ENCODE data around the gene VWA2. TPM values are rescaled to one million over a fixed set of nuclear protein-coding genes. Genes with fewer than 3 reads are reported as not detected.

The VWA2 gene
- total RNA-seq, 2 donors from 2014 or later = 1.7 to 2.0 TPM

- H3K36me3 ChIP-seq (ENCODE audit: control insufficient read depth, insufficient read depth, low read length) = no peaks in the 10 kb centered on the region
- Mint-ChIP-seq H3K4me3 (no peak overlapping the region), H3K27ac (no peak overlapping the region), H3K36me3 (ENCODE audit: low read depth) (no peaks in the 10 kb centered on the region), H3K27me3 (ENCODE audit: insufficient read depth) (no peaks in the 10 kb centered on the region), H3K9me3 (no peaks in the 10 kb centered on the region), H3K4me1 (no peaks in the 10 kb centered on the region)
- H3K9me3 ChIP-seq (ENCODE audit: control insufficient read depth, low read length) = no peaks in the 10 kb centered on the region
- no peak for DNase-seq
- no peak overlapping the region for H3K27ac ChIP-seq (ENCODE audit: low read depth, low read length)
- TF ChIP-seq CTCF (conservative IDR thresholded peaks at IDR 0.05) = no peak
- H3K27me3 ChIP-seq (ENCODE audit: control insufficient read depth, insufficient read depth, low read length, poor library complexity, severe bottlenecking) = no peaks in the 10 kb centered on the region
- no peak overlapping the region for H3K4me3 ChIP-seq (ENCODE audit: low read length)
- no peaks in the 10 kb centered on the region for H3K4me1 ChIP-seq (ENCODE audit: control insufficient read depth, insufficient read depth, low read length)
- 91 to 94% methylated on average over 7 to 9 of the region's 9 CpGs for WGBS, 2 experiments (ENCODE audit: insufficient coverage in 1 of 2, insufficient read length in 1 of 2)
- H3K9ac ChIP-seq (ENCODE audit: extremely low read depth, low read length, poor library complexity, severe bottlenecking) = no peak overlapping the region
Measured at GRCh38 chr10:114313139-114313538, 74.1 kb downstream of the VWA2 start.

DNA sequence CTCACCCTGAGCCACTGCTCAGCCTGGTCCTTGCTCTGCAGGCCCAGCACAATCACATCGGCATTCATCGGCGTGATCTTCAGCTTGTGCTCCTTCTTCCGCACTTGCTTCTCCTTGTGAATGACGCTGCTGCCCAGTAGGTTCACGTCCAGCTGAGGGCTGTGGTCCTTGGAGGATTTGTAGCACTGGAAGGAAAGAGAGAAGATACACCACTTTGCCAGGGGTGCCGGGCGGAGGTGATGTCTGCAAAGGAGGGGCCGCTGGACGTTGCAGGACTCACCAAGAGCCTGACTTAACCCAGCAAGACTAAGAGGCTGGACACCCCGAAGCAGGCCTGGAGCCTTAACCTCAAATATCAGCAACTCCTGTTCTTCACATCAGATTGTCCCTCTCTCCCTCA, 74.8 kb downstream of the VWA2 start:
- Histone ChIP-seq H3K4me1 (ENCODE audit: control insufficient read depth, insufficient read depth, low read length) (no peaks in the 10 kb centered on the region), H3K27me3 (ENCODE audit: control insufficient read depth, insufficient read depth, low read length, poor library complexity, severe bottlenecking) (no peaks in the 10 kb centered on the region), H3K27ac (ENCODE audit: low read depth, low read length) (no peak overlapping the region), H3K9me3 (ENCODE audit: control insufficient read depth, low read length) (no peaks in the 10 kb centered on the region), H3K4me3 (ENCODE audit: low read length) (no peak overlapping the region), H3K9ac (ENCODE audit: extremely low read depth, low read length, poor library complexity, severe bottlenecking) (no peak overlapping the region), H3K36me3 (ENCODE audit: control insufficient read depth, insufficient read depth, low read length) (no peaks in the 10 kb centered on the region)
- H3K27ac Mint-ChIP-seq = no peak overlapping the region
- no peaks in the 10 kb centered on the region for H3K4me1 Mint-ChIP-seq
- H3K27me3 Mint-ChIP-seq (ENCODE audit: insufficient read depth) = no peaks in the 10 kb centered on the region
- DNase-seq = no peak
- no peak for TF ChIP-seq CTCF (conservative IDR thresholded peaks at IDR 0.05)
- no peaks in the 10 kb centered on the region for H3K9me3 Mint-ChIP-seq
- 88% methylated on average over 7 to 11 of the region's 11 CpGs for WGBS, 2 experiments (ENCODE audit: insufficient coverage in 1 of 2, insufficient read length in 1 of 2)
- no peaks in the 10 kb centered on the region for H3K36me3 Mint-ChIP-seq (ENCODE audit: low read depth)
- no peak overlapping the region for H3K4me3 Mint-ChIP-seq

DNA sequence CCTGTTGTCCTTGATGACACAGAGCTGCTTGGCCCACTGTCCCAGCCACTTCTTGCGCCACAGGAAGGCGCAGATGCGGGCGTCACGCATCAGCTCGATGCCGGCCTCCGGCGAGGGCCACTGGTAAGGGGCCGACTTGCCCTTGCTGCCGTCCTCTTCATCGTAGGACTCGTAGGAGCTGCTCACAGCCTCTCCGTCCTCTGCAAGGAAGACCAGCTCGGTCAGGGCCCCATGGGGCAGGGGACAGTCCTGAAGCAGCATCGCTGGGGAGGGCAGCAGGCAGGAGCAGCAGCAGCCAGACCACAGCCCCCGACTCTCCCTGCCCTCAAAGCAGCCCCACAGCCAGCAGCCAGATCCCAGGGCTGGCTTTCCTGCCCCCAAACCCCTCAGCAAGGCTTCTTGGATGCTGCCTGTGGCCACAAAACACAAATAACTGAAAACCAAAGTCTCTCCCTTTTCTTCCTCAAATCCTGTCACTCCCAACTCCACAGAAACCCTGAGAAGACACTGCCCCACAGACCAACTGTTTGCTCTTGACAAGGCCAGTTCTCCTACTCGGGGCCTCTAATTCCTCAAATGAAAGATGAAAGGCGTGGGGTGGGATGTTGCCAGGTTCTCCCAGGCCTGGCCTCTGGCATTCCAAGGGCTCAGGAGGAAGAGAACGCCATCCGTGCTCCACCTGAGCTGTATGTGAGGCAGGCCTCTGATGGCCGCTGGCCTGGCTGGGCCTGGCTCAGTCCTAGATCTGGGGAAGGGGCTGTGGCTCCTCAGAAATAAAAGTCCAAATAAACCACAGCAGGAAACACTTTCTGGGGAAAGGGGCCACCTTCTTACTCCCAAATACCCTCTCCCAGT, 76.7 kb downstream of the VWA2 start:
- no peak for TF ChIP-seq CTCF (conservative IDR thresholded peaks at IDR 0.05)
- 86 to 91% methylated on average over 16 to 22 of the region's 22 CpGs for WGBS, 2 experiments (ENCODE audit: insufficient coverage in 1 of 2, insufficient read length in 1 of 2)
- Mint-ChIP-seq H3K4me1 (peaks cover 5% of the 10 kb centered on the region), H3K9me3 (no peaks in the 10 kb centered on the region), H3K4me3 (no peak overlapping the region), H3K36me3 (ENCODE audit: low read depth) (no peaks in the 10 kb centered on the region), H3K27me3 (ENCODE audit: insufficient read depth) (no peaks in the 10 kb centered on the region), H3K27ac (no peak overlapping the region)
- Histone ChIP-seq H3K9ac (ENCODE audit: extremely low read depth, low read length, poor library complexity, severe bottlenecking) (no peak overlapping the region), H3K4me3 (ENCODE audit: low read length) (no peak overlapping the region), H3K27me3 (ENCODE audit: control insufficient read depth, insufficient read depth, low read length, poor library complexity, severe bottlenecking) (no peaks in the 10 kb centered on the region), H3K9me3 (ENCODE audit: control insufficient read depth, low read length) (no peaks in the 10 kb centered on the region), H3K36me3 (ENCODE audit: control insufficient read depth, insufficient read depth, low read length) (no peaks in the 10 kb centered on the region), H3K27ac (ENCODE audit: low read depth, low read length) (no peak overlapping the region), H3K4me1 (ENCODE audit: control insufficient read depth, insufficient read depth, low read length) (no peaks in the 10 kb centered on the region)
- DNase-seq = no peak
